ENCODE measurements around the gene PRCD.

Gene PRCD

DNA sequence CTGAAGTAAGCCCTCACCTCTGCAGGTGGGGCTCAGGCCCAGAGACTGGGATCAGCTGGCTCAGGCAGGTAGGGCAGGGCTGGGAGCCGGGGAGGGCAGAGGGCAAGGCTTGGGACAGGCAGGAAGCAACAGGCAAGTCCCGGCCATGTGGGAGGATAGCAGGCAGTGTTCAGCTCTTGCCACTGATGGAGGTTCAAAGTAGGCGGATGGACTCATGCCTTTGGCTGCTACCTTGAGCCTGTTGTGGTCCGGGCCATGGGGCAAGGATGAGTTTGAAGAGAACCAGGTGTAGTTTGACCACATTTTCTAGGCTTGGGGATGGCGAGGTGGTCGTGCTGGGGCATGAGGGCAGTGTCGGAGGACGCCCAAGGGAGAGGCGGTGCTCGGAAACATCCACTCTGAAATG lies 2.7 kb downstream of the PRCD start:
- DNase-seq, result no peak

DNA sequence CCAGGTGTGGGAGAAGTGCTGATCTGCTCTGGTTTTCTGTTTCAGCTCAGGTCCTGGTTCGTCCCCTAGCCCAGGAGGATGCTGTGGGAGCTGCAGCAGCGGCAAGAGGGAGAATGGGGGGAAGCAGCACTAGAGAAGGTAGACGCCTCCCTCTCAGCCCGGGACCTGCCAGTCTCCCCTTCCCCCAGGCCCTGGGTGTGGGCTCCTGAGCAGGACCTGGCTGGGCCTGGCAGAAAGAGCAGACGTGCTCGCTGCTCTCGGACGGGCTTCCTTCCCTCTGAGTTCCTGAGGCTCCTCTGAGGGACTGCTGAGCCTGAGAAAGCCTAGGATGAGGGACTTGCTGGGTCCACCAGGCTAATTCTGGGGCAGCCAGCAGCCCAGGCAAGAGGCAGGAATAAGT lies 3.1 kb downstream of the PRCD start:
- DNase-seq, result no peak

DNA sequence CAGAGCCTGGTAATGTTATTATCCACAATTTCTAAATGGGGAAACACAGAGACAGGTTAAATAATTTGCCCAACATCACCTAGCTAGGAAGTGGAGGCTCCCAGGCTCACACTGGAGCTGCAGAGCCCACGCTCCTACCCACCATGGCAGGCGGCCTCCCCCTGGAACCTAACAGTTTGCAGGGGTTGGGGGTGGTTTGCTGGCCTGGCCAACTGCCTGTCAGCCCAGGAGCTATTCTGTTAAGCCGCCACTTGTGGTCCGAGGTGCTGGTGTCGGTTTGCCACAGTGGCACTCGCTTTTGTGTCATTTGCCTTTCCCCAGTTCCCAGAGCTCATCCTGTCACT lies 3.6 kb downstream of the PRCD start:
- no peak for DNase-seq

DNA sequence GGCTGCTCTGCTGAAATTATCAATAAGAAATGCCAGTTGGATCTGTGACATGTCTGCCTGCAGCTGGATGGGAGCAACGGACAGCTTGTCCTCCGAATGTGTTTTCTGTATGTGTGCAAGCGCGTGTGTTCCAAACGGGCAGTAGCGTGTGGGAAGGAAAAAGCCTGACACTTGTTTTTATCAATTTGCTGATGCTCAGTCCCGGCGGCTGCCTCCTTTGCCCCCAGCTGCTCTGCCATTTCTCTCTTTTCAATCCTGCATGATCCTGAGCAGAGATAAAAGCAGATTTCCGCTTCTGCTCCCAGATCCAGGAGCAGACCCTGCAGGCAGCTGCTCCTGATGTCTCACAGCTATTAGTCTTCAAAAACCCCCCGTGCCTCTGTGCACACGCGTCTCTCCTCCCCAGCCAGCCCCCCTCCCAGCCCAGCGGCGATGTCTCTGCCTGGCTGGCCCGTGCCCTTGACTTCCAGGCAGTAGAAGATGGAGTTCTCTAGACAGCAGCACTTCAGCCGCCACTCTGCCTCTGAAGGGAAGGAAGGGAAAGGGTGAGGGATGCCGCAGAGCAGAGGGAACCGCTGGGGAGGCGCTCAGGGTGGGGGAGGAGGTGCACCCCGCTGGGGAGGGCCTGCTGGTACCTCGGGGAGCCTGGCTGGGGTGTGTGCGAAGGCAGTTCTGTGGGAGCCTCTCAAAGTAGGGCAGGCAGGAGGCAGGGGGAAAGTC lies 4.1 kb downstream of the PRCD start:
- DNase-seq, result no peak

DNA sequence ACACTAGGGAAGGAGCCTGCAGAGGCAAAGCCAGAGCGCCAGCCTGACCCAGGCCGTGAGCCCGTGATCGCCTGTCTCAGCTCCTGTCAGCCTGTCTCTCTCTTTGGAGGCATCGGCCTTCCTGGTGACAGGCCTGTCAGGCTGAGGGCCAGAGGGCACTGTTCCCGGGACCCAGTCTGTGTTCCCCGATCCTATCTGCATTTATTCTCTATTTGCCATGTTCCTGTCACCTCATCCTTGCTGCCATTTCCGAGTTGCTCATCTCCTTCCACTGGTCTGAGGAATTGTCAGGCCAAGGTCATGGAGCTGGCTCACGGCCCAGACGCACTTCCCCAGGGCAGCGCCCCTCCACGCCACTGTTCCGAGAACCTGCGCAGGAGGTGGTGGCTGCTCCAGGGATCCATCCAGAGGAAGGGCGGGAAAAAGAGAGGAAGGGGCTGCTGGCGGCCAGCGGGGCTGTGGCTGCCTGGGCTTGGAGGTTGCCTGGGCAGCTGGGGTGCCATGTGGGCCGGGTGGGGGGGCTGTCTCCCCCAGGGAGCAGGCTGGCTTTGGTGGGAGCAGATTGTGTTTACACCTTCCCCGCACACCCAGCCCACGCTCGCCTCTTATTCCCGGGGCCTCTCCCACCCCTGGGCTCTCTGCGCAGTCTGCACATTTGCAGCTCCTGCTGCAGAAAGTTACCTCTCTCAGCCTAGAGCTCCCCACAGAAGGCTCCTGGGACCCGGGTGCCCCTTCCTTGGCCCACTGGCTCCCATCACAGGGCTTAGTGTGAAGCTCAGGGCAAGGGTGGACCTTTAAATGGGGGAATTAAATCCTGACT lies 4.9 kb downstream of the PRCD start:
- DNase-seq, result no peak

DNA sequence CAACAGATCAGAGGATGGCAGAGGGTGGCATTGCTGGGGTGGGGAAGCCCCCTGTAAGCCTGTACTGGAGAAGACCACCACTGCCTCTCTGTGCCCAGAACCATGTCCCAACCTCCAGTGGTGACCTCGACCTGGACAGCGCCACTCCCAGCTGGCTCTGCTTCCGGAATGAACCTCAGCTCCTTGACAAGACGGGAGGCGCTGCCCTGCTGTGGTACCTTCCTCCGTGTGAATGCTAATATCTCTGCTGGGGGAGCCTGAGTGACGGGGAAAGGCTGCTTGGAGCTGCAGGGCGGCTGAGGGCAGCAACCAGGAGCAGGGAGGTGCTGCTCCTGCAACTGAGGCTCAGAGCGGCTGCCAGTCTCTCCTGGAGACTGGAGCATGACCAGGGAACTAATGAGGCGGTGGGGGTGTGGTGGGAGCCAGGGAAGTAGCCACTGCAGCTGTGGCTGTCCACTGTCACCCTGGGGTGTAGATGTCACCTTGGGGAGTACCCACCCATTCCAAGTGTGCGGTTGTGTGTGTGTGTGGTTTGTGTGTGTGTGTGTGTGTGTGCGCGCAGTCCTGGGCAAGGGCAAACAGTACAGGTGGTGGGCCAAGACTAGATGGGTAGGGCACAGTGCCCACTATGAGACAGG lies 6.2 kb downstream of the PRCD start:
- no peak for DNase-seq

DNA sequence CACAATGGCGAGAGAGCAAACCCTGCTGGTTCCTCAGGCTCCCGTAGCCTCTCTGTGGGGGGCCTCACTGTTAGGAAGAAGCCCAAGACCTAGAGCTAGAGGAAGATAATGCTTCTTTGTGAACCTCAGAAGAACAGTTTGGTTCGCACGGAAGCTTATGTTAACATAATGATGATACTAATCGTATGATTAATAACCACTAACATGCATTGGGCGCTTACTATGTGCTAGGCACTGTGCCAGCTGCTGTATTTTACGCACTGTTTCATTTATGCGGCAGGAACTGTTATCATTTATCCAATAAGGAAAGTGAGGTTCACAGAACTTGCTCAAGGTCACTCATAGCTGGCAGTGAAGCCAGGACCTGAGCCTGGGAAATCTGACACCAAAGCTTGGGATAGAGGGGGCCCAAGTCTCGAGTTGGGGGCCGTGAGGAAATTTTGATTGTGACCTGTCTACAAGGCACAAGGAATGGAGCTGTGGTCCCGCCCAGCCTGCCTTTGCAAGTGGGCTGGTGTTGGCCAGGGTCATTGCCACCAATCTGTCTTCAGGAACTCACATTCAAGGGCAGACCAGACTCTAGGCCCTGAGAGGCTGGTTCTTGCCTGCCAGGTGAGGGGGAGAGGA lies 6.8 kb downstream of the PRCD start:
- no peak for DNase-seq

DNA sequence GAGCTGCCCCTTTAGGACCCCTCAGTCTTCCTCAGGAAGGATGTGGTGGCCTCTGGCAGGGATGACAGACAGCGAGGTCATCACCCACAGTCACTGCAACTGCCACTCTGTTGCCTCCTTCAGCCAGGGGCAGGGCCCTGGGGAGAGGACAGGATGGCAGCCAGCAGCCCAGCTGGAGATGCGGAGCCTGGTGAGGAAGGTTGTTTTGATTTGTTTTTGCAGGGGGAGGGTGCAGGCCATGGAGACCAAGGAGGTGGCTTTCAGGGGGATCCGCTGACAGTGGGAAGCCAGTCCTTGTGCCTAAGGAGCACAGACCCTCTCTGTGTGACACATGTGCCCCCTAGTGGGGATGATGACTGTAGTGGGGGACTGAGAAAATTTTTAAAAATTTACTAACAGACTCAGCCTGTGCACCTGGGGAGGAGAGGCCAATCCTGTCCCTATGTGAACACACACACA lies 7.4 kb downstream of the PRCD start:
- DNase-seq, result peak; percentile 63 to 70

DNA sequence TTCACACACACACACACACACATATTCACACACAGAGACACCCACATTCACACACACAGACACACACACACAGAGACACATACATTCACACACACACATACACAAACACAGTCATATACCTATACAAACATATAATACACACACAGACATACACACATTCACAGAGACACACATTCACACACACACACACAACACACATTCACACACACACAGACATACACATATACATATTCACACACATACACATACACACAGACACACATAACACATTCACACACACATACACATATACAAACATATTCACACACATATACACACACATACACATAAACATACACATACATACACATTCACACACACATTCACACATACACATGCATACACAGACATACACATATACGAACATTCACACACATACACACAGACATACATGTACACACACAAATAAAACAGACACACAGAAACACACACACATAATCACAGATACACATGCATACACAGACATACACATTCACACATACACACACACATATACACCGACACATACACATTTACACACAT lies 7.9 kb downstream of the PRCD start:
- DNase-seq, result no peak

DNA sequence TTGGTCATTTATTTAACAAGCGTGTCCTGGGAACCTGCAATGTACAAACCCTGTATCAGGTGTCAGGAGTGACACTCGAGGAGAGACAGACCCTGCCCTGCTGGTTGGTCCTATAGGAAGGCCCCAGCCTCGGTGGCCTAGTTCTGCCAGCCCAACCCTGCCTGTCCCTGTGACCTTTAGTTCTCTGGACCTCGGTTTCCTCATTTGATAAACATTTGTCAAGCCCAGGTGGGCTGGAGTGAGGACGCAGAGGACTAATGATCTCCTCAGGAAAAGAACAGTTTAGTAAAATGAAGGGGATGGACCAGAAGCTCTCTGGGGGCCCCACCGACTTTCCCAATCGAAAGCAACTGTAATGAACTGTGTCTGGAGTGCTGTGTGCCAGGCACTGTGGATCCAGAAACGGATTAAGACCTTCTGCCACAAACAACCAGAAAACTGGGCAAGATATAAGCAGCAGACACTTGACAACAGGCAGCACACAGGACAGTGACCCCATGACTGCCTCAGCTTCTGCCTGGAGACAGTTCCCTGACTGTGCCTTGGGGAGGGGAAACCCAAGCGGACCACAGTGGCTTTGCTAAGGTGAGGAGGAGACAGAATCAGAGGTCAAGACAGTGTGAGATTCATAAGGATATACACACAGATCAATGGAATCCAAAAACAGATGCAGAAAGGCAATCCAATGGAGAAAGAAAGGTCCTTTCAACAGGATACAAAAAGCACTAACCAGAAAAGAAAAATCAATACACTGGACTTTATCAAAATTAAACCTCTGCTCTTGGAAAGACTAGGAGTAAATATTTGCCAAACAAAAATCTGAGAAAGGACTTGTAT lies 8.8 kb downstream of the PRCD start:
- no peak for DNase-seq

DNA sequence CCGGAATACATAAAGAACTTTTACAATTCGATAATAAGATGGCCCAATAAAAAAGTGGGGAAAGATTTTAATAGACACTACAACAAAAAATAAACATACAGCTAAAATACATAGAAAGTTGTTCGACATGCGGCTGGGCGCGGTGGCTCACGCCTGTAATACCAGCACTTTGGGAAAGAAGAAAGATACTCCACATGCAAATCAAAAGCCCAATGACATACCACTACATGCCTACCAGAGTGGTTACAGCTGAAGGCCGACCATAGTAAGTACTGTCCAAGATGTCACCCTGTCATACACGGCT lies 9.3 kb downstream of the PRCD start:
- DNase-seq, result no peak

DNA sequence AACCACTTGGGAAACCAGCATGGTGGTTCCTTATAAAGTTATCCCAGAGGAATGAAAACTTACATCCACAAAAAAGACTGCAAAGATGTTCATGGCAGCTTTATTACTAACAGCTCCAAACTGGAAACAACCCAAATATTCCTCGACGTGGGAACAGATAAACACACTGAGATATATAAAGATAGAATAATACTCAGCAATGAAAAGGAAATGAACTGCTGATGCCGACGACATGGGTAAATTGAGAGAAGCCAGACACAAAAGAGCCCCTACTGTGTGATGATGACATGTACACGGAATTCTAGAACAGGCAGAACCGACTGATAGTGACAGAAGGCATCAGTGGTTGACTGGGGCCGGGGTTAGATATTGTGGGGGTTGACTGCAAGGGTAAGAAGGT lies 9.7 kb downstream of the PRCD start:
- DNase-seq, result no peak

DNA sequence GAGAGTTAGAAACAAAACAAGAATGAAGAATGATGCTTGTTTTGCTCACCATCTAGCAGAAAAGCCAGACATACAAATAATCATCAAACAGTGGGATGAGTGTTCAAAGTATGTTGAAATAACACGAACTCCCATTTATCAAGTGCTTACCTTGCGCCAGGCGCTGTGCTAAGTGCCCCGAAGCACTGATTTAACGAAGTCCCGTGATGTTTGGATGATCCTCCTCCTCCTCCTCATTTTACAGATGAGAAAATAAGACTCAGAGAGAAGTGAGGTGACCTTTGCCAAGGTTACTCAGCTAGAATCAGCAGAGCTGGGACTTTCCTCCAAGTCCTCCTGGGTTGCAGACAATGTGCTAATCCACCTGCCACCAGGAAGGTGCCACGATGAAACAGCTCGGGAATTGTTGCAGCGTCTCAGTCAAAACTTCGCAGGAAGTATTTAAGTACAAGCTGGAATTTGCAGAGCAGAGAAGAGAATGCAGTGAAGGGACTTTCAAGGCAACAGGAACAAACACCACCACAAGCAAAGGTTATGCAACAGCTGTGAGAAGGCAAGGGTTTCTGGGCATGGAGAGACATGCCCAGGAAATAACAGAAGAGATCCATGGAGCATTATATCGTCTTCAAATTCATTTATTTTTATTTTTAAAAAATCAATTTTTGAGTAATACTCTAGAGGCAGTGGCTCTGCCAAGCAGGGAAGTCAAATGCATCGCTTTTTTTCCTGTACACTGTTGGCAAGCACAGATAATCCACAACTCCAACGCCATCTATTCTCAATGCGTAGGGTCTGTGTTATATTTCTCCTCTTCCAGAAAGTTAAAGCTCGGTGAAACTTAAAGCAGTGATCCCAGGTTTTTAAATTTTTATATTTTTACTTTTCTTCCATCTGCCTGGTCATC lies 11.1 kb downstream of the PRCD start:
- no peak for DNase-seq

DNA sequence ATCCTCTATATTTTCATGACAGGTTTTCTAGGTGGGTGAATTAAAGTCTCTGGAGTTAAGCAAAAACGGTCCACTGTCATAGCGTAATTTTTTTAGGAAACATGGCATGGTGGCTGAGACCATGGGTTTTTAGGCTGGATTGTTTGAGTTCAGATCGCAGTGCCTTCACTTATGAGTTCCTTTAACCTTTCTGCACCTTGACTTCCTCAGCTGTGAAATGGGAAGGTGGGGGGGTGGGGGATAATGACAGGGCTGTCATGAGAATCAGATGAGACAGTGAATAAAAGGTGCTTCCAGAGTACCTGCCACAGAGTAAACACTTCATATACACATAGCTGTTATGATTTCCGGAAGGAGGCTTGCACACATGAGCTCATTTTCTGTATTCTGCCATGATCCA lies 11.8 kb downstream of the PRCD start:
- no peak for DNase-seq

DNA sequence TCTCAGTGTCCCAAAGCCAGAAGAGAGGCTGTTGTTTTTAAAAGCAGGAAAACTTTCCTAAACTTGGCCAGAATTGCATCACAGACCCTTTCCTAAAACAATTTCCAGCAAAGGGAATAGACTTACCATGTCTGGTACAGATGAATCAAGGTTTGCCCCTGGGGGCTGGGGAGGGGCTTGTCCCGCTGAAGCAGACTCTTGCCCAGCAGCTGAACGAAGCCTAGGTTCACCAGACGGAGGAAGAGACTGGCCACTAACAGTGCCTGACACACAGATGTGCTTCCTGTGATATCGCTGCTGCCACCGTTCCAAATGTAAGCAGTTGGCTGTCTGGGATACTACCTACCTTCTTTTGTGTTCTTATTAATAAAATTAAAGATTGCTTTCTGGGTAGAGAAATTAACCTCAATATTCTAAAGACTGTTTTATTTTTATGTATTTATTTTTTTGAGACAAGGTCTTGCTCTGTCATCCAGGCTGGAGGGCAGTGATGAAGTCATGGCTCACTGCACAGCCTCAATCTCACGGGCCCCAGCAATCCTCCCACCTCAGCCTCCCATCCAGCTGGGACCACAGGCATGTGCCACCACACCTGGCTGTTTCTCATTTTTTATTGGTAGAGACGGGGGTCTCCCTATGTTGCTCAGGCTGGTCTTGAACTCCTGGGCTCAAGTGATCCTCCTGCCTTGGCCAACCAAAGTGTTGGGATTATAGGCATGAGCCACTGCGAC lies 13.5 kb downstream of the PRCD start:
- no peak for DNase-seq

DNA sequence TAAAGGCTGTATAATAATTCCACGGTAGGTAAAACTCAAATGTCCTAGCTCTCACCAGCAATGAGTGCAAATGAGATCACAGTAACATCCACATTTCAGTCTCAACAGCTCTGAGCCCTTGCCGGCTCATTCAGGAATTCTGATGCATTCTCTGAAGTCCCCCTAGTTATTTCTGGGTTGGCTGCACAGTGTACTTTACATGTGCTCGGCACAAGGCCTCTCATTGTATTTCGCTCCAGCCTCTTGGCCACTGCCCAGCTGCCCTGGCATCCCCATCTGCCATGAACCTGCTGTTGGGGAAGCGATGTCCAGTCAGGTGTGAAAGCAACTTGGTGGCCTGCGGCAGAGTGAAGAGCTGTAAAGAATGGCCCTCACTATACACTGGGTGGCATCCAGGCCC lies 14.3 kb downstream of the PRCD start:
- no peak for DNase-seq

DNA sequence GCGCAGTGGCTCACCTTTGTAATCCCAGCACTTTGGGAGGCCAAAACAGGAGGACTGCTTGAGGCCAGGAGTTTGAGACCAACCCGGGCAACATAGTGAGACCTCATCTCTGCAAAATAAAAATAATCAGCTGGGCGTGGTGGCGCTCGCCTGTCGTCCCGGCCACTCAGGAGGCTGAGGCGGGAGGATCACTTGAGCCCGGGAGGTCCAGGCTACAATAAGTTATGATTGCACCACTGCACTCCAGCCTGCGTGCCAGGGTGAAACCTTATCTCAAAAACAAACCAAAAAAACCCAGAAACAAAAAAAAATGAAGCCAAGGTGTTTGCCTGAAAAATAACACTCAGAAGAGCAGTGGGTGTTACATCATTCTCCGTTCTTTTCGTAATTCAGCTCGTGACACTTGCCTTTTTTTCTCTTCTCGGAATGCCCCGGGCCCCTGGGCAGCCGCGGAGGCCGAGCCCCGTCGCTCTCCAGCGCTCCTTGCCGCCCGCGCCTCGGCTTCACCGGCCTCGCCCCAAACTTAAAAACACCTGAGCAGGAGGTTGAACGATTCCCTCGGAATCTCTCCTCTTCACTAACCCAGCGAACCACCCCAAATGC lies 17.0 kb downstream of the PRCD start:
- no peak for DNase-seq

DNA sequence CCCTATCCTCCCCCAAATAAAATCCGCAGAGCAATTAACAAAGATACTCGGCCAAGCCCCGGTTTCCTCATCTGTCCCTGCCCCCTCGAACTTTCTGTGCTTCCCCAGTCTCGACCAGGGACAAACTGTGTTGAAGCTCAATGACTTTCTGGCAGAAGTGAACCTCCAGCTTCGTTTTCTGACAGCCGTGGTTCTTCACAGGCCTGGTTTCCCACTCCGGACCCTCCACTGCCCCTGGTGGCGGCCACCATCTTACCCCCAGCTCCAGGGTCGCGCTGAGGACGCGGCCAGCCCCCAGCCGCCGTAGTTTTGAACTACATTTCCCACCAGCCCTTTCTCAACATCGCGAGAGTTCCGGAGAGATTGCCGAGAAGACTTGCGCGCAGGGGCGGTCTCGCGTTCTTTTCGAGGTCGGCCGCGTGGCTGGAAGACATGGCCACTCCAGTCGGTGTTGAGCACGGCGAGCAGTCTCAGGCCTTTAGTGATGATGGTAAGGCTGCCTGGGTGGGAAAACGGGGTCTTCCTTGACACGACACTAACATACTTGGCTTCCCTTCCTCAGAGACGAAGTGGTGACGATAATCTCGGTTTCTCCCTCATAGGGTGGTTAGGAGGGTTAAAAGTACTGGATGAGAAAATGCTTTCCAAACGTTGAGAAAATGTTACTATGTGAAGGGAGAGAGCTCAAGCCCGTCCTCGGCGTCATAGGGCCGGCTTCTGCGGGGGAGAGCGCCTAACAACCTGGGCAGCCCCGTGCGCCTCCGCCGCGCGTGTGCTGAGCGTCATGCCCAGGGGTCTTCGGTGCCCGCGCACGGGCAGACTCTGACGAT lies 17.7 kb downstream of the PRCD start:
- peak; percentile 95 to 96 for DNase-seq
